SJSA1 (cell line): ENCODE measurements around the gene BACE2. TPM values are rescaled to one million over a fixed set of nuclear protein-coding genes. Genes with fewer than 3 reads are reported as not detected.
"Not testable (repeated sequence)": the region's sequence is repeated elsewhere in the genome, so short reads cannot be mapped to it uniquely, and the experiment has no call there.

ENCODE experiments used
- DNase-seq, 2 experiments: peaks; one replicate each; pipeline ENCODE4 v3.0.0-alpha.2; 2015 to 2020; ENCODE audit warnings: low spot score in 2 of 2, low read depth in 1 of 2
- H3K27ac ChIP-seq: fragments of 250-450 bp; sonication (Bioruptor Pico); 2 replicates; pipeline ENCODE4 v1.5.1; 2020; ENCODE audit warnings: mild to moderate bottlenecking, moderate library complexity
- H3K27me3 ChIP-seq: fragments of 250-450 bp; sonication (Bioruptor Pico); replicated peaks from 2 replicates; pipeline ENCODE4 v1.5.1; 2020; ENCODE audit warnings: mild to moderate bottlenecking, moderate library complexity
- H3K36me3 ChIP-seq: fragments of 250-450 bp; sonication (Bioruptor Pico); 2 replicates; pipeline ENCODE4 v1.5.1; 2020; ENCODE audit warnings: mild to moderate bottlenecking
- H3K4me1 ChIP-seq: fragments of 250-450 bp; sonication (Bioruptor Pico); replicated peaks from 2 replicates; pipeline ENCODE4 v1.6.1; 2021; ENCODE audit warnings: mild to moderate bottlenecking
- H3K4me3 ChIP-seq: fragments of 250-450 bp; sonication (Bioruptor Pico); 2 replicates; pipeline ENCODE4 v1.5.1; 2020; ENCODE audit warnings: mild to moderate bottlenecking
- H3K9me3 ChIP-seq: fragments of 250-450 bp; sonication (Bioruptor Pico); replicated peaks from 2 replicates; pipeline ENCODE4 v1.5.1; 2020; ENCODE audit warnings: mild to moderate bottlenecking
- total RNA-seq: library from RNA; depleted of rRNA; stranded (reverse); fragments of >200 nt; shearing (Covaris generic); gene quantifications from 2 replicates; pipeline ENCODE4 v1.2.3, GENCODE V29; 2014

The BACE2 gene
- total RNA-seq, 1 experiment from 2014 or later: 0.50 TPM

- Histone ChIP-seq H3K9me3 (no peaks in the 10 kb centered on the region; the same call in 1 of the 2 replicates), H3K4me3 (no peak overlapping the region), H3K36me3 (no peaks in the 10 kb centered on the region), H3K27me3 (no peaks in the 10 kb centered on the region), H3K27ac (no peak overlapping the region), H3K4me1 (no peaks in the 10 kb centered on the region)
- no peak for DNase-seq
Measured at GRCh38 chr21:41251961-41252642, 84.1 kb downstream of the BACE2 start.

GRCh38 chr21:41254090-41254700 is 86.2 kb downstream of the BACE2 start:
- H3K4me1 ChIP-seq: no peaks in the 10 kb centered on the region
- no peak overlapping the region for H3K27ac ChIP-seq
- no peak overlapping the region for H3K4me3 ChIP-seq
- DNase-seq: no peak
- H3K27me3 ChIP-seq: no peaks in the 10 kb centered on the region
- H3K36me3 ChIP-seq: no peaks in the 10 kb centered on the region
- no peaks in the 10 kb centered on the region; the same call in 1 of the 2 replicates for H3K9me3 ChIP-seq

GRCh38 chr21:41255190-41255589 is 87.2 kb downstream of the BACE2 start:
- Histone ChIP-seq H3K9me3 (no peaks in the 10 kb centered on the region; the same call in 1 of the 2 replicates), H3K4me3 (no peak overlapping the region), H3K27me3 (no peaks in the 10 kb centered on the region), H3K4me1 (no peaks in the 10 kb centered on the region), H3K36me3 (no peaks in the 10 kb centered on the region), H3K27ac (no peak overlapping the region)
- DNase-seq: no peak

- H3K9me3 ChIP-seq, H3K36me3 ChIP-seq: not testable (repeated sequence)
Measured at GRCh38 chr21:41256231-41256630, 88.3 kb downstream of the BACE2 start.

GRCh38 chr21:41256771-41257702 is 89.1 kb downstream of the BACE2 start:
- H3K4me3 ChIP-seq: no peak overlapping the region
- no peak for DNase-seq
- H3K4me1 ChIP-seq: no peaks in the 10 kb centered on the region
- no peaks in the 10 kb centered on the region; the same call in 1 of the 2 replicates for H3K27me3 ChIP-seq
- no peak overlapping the region for H3K27ac ChIP-seq
- no peaks in the 10 kb centered on the region for H3K9me3 ChIP-seq
- no peaks in the 10 kb centered on the region for H3K36me3 ChIP-seq

More at GRCh38 chr21:41256231-41256630, 88.3 kb downstream of the BACE2 start:
- H3K27ac ChIP-seq, H3K27me3 ChIP-seq, H3K4me3 ChIP-seq, H3K4me1 ChIP-seq, DNase-seq: not testable (repeated sequence)

- peaks cover 4% of the 10 kb centered on the region; the same call in 1 of the 2 replicates for H3K27me3 ChIP-seq
- no peaks in the 10 kb centered on the region for H3K4me1 ChIP-seq
- no peaks in the 10 kb centered on the region for H3K9me3 ChIP-seq
- no peak overlapping the region for H3K4me3 ChIP-seq
- H3K27ac ChIP-seq: no peak overlapping the region
- DNase-seq: no peak
- H3K36me3 ChIP-seq: no peaks in the 10 kb centered on the region
Measured at GRCh38 chr21:41258617-41259016, 90.7 kb downstream of the BACE2 start.

- Histone ChIP-seq H3K36me3 (no peaks in the 10 kb centered on the region), H3K27ac (no peak overlapping the region), H3K4me3 (no peak overlapping the region), H3K27me3 (peaks cover 4% of the 10 kb centered on the region; the same call in 1 of the 2 replicates), H3K9me3 (no peaks in the 10 kb centered on the region), H3K4me1 (no peaks in the 10 kb centered on the region)
- DNase-seq: no peak
Measured at GRCh38 chr21:41260428-41260827, 92.5 kb downstream of the BACE2 start.

GRCh38 chr21:41267346-41267745 is 99.4 kb downstream of the BACE2 start:
- Histone ChIP-seq H3K4me1 (no peaks in the 10 kb centered on the region), H3K27ac (no peak overlapping the region), H3K4me3 (no peak overlapping the region), H3K9me3 (no peaks in the 10 kb centered on the region), H3K27me3 (peaks cover 4% of the 10 kb centered on the region; the same call in 1 of the 2 replicates), H3K36me3 (no peaks in the 10 kb centered on the region)
- DNase-seq: no peak

GRCh38 chr21:41269535-41269934 is 101.6 kb downstream of the BACE2 start:
- no peaks in the 10 kb centered on the region for H3K36me3 ChIP-seq
- no peak for DNase-seq
- no peak overlapping the region for H3K27ac ChIP-seq
- H3K4me1 ChIP-seq: no peaks in the 10 kb centered on the region
- H3K9me3 ChIP-seq: no peaks in the 10 kb centered on the region
- no peaks in the 10 kb centered on the region for H3K27me3 ChIP-seq
- H3K4me3 ChIP-seq: no peak overlapping the region

- no peaks in the 10 kb centered on the region for H3K9me3 ChIP-seq
- no peak overlapping the region for H3K4me3 ChIP-seq
- H3K27me3 ChIP-seq: no peaks in the 10 kb centered on the region; the same call in 1 of the 2 replicates
- no peaks in the 10 kb centered on the region for H3K36me3 ChIP-seq
- DNase-seq: no peak
- no peaks in the 10 kb centered on the region for H3K4me1 ChIP-seq
- H3K27ac ChIP-seq: no peak overlapping the region
Measured at GRCh38 chr21:41277196-41277595, 109.2 kb downstream of the BACE2 start.

- no peak overlapping the region for H3K4me3 ChIP-seq
- no peak for DNase-seq
- H3K9me3 ChIP-seq: no peaks in the 10 kb centered on the region
- no peaks in the 10 kb centered on the region for H3K36me3 ChIP-seq
- no peaks in the 10 kb centered on the region; the same call in 1 of the 2 replicates for H3K27me3 ChIP-seq
- H3K27ac ChIP-seq: no peak overlapping the region
- H3K4me1 ChIP-seq: no peaks in the 10 kb centered on the region
Measured at GRCh38 chr21:41277846-41278245, 109.9 kb downstream of the BACE2 start.

GRCh38 chr21:41280115-41280919 is 112.4 kb downstream of the BACE2 start:
- no peak overlapping the region for H3K27ac ChIP-seq
- DNase-seq: no peak
- no peak overlapping the region for H3K4me3 ChIP-seq
- H3K36me3 ChIP-seq: no peaks in the 10 kb centered on the region
- no peaks in the 10 kb centered on the region for H3K9me3 ChIP-seq
- H3K4me1 ChIP-seq: no peaks in the 10 kb centered on the region
- H3K27me3 ChIP-seq: peaks cover 4% of the 10 kb centered on the region; the same call in 1 of the 2 replicates

- Histone ChIP-seq H3K27me3 (peaks cover 4% of the 10 kb centered on the region; the same call in 1 of the 2 replicates), H3K36me3 (no peaks in the 10 kb centered on the region), H3K4me3 (no peak overlapping the region), H3K4me1 (no peaks in the 10 kb centered on the region), H3K9me3 (no peaks in the 10 kb centered on the region), H3K27ac (no peak overlapping the region)
- no peak for DNase-seq
Measured at GRCh38 chr21:41282412-41282811, 114.5 kb downstream of the BACE2 start.
